Natural killer cell (primary cell): ENCODE data around the gene POLR2F. TPM values are rescaled to one million over a fixed set of nuclear protein-coding genes. Genes with fewer than 3 reads are reported as not detected.
A peak's percentile ranks its signal among the peaks of the same experiment; 100 is the strongest.
"Not testable (repeated sequence)": the region's sequence is repeated elsewhere in the genome, so short reads cannot be mapped to it uniquely, and the experiment has no call there.

Experiments
- ATAC-seq, 3 donors: fragments of 150-1000 bp in 2 of 3; fragments of 200-7000 bp in 1 of 3; cut with Tn5 transposase; 1 replicate in 1 of 3; 2 replicates in 2 of 3; pipeline ENCODE4 v1.10.0; 2021; ENCODE audit warnings: mild to moderate bottlenecking in 2 of 3, moderate library complexity in 2 of 3
- DNase-seq, 2 donors: peaks; one replicate each; pipeline versions ENCODE4 v3.0.0 to v3.0.0-alpha.2; 2013 to 2021; ENCODE audit warnings: mixed read lengths in 1 of 2
- H3K27ac ChIP-seq: one replicate; pipeline ENCODE4 v1.5.1; 2013; ENCODE audit warnings: mild to moderate bottlenecking, low read length
- H3K27me3 ChIP-seq: one replicate; pipeline ENCODE4 v1.6.1; 2013; ENCODE audit warnings: low read length; ENCODE audit not compliant: control insufficient read depth, insufficient read depth
- H3K36me3 ChIP-seq: one replicate; pipeline ENCODE4 v1.6.1; 2013; ENCODE audit warnings: low read length; ENCODE audit not compliant: control insufficient read depth, insufficient read depth
- H3K4me1 ChIP-seq: one replicate; pipeline ENCODE4 v1.6.1; 2013; ENCODE audit warnings: low read length; ENCODE audit not compliant: control insufficient read depth, insufficient read depth
- H3K4me3 ChIP-seq: one replicate; pipeline ENCODE4 v1.5.1; 2013; ENCODE audit warnings: low read length
- H3K9me3 ChIP-seq: one replicate; pipeline ENCODE4 v1.6.1; 2013; ENCODE audit warnings: low read length; ENCODE audit not compliant: control insufficient read depth, insufficient read depth
- H3K27ac Mint-ChIP-seq, 2 donors: one replicate each; pipeline ENCODE4 v1.8.0; 2022; ENCODE audit warnings: mild to moderate bottlenecking in 2 of 2, mixed read lengths in 2 of 2, moderate library complexity in 1 of 2
- H3K27me3 Mint-ChIP-seq, 2 donors: one replicate each; pipeline ENCODE4 v1.8.0; 2022; ENCODE audit warnings: low read depth in 2 of 2, mixed read lengths in 2 of 2
- H3K36me3 Mint-ChIP-seq: one replicate; pipeline ENCODE4 v1.8.0; 2022; ENCODE audit warnings: mixed read lengths
- H3K4me1 Mint-ChIP-seq, 2 donors: one replicate each; pipeline ENCODE4 v1.8.0; 2022; ENCODE audit warnings: mixed read lengths in 2 of 2
- H3K4me3 Mint-ChIP-seq: one replicate; pipeline ENCODE4 v1.8.0; 2022; ENCODE audit warnings: mild to moderate bottlenecking, moderate library complexity, mixed read lengths
- H3K9me3 Mint-ChIP-seq, 2 donors: one replicate each; pipeline ENCODE4 v1.8.0; 2022; ENCODE audit warnings: mixed read lengths in 2 of 2
- WGBS: methylation state at CpG from one replicate; pipeline ENCODE4 v1.1.7; 2013; ENCODE audit warnings: missing lambda C conversion rate; ENCODE audit not compliant: insufficient coverage; 5-methylcytosine and 5-hydroxymethylcytosine counted together
- intact Hi-C: fragments of 100-400 bp; cut with micrococcal nuclease; formaldehyde crosslinking; loops from one replicate; pipeline ENCODE4 v1.14.2; 2022
- total RNA-seq, 4 donors: library from RNA; stranded (reverse); fragments of 120-200 nt in 1 of 4; gene quantifications; one replicate each; pipeline versions ENCODE4 v1.2.3 to v1.2.4, GENCODE V29; 2013 to 2022
- TF ChIP-seq, protein P1 (sequence below): fragments of 200-600 bp; IDR thresholded peaks from one replicate; pipeline ENCODE4 v1.8.0; 2022; ENCODE audit warnings: antibody characterized with exemption

The POLR2F gene
- total RNA-seq, 3 donors from 2014 or later (not counting 1 experiment from before 2014, with no cell fraction given) = 38.7 to 40.6 (median 38.8) TPM

DNA sequence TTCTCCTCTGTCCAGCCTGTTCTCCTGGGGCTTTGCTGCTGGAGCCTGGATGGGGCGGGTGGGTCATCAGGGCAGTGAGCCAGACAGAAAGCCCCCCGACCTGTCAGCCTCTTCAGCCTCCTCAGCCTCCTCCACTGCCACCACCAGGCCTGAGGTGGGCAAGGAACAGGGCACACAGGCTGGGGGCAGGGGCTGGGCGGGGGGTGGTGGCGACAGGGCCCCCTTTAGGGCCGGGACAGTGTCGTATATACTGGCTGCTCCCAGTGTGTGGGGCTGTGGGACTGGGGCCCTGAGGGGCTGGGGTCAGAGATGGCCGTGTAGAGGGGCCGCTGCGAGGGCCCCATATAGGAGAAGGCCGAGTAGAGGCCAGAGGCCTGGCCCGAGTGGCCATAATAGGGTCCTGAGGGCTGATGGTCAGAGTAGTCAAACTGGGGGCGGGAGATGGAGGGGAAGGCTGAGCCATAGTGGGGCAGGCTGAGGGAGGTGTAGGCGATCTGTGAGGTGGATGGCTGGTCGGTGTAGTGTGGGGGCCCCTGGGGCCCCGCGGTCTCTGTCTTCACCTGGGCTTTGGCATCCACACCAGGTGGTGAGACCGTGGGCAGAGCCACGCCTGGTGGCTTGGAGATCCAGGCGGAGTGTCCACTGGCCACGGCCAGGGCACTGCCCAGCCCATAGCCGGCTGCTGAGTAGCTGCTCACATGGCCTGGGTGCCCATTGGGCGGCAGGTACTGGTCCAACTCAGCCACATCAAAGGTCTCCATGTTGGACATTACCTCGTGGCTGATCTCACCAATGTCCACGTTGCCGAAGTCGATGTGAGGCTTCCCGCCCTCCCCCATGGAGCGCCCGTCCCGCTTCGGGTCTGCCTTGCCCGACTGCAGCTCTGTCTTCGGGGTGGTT is 20.0 kb downstream of the POLR2F start:
- no peaks in the 10 kb centered on the region for H3K9me3 Mint-ChIP-seq
- H3K4me3 Mint-ChIP-seq = no peak overlapping the region
- ATAC-seq (no peak), DNase-seq (no peak)
- H3K27me3 Mint-ChIP-seq = no peaks in the 10 kb centered on the region
- no peaks in the 10 kb centered on the region for H3K36me3 Mint-ChIP-seq
- Histone ChIP-seq H3K27ac (no peak overlapping the region), H3K4me1 (no peaks in the 10 kb centered on the region), H3K36me3 (peaks cover 8% of the 10 kb centered on the region), H3K9me3 (no peaks in the 10 kb centered on the region), H3K4me3 (no peak overlapping the region), H3K27me3 (no peaks in the 10 kb centered on the region)
- TF ChIP-seq, protein P1, sequence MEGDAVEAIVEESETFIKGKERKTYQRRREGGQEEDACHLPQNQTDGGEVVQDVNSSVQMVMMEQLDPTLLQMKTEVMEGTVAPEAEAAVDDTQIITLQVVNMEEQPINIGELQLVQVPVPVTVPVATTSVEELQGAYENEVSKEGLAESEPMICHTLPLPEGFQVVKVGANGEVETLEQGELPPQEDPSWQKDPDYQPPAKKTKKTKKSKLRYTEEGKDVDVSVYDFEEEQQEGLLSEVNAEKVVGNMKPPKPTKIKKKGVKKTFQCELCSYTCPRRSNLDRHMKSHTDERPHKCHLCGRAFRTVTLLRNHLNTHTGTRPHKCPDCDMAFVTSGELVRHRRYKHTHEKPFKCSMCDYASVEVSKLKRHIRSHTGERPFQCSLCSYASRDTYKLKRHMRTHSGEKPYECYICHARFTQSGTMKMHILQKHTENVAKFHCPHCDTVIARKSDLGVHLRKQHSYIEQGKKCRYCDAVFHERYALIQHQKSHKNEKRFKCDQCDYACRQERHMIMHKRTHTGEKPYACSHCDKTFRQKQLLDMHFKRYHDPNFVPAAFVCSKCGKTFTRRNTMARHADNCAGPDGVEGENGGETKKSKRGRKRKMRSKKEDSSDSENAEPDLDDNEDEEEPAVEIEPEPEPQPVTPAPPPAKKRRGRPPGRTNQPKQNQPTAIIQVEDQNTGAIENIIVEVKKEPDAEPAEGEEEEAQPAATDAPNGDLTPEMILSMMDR = no peak
- H3K27ac Mint-ChIP-seq = no peak overlapping the region
- WGBS = 97% methylated on average over 33 of the region's 33 CpGs
- peaks cover 9 to 25% of the 10 kb centered on the region in 2 donors for H3K4me1 Mint-ChIP-seq
- intact Hi-C loops = no loop called here

DNA sequence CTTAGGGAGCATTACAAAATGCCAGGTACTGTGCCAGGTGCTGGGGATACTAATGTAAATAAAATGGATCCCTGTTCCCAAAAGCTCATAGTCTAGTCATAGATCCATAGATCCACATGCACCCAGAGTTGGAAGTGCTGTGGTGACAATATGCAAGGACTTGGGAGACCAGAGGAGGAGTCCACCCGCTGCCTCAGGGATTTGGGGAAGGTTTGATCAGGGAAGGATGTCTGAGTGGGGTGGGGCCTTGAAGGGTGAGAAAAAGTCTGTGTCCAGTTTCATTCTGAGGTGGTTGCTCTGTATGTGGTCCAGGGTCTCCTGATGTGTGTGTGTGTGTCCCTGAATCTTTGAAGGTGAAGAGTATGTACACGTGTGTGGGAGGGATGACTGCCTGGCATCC is 21.7 kb downstream of the POLR2F start:
- Mint-ChIP-seq H3K27ac (peak overlapping the region in 1 of 2 donors; percentile 7), H3K27me3 (no peaks in the 10 kb centered on the region), H3K4me3 (no peak overlapping the region), H3K4me1 (peaks cover 9 to 20% of the 10 kb centered on the region in 2 donors), H3K9me3 (no peaks in the 10 kb centered on the region), H3K36me3 (no peaks in the 10 kb centered on the region)
- no peaks in the 10 kb centered on the region for H3K4me1 ChIP-seq
- intact Hi-C loops = no loop called here
- no peak for ATAC-seq
- TF ChIP-seq, protein P1 = no peak
- H3K4me3 ChIP-seq = no peak overlapping the region
- DNase-seq = no peak
- no peaks in the 10 kb centered on the region for H3K36me3 ChIP-seq
- WGBS = 93% methylated on average over 2 of the region's 2 CpGs
- no peak overlapping the region for H3K27ac ChIP-seq
- H3K27me3 ChIP-seq = no peaks in the 10 kb centered on the region
- no peaks in the 10 kb centered on the region for H3K9me3 ChIP-seq

DNA sequence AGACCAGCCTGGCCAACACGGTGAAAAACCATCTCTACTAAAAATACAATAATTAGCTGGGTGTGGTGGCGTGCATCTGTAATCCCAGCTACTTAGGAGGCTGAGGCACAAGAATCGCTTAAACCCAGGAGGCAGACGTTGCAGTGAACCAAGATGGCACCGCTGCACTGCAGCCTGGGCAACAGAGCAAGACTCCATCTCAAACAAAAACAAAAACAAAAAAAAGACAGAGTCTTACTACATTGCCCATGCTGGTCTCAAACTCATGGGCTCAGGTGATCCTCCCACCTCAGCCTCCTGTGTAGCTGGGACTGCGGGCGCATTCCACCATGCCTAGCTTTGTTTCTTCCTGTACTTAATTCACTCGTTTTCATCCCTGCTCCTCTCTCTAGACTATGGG is 22.5 kb downstream of the POLR2F start:
- H3K4me3 ChIP-seq, H3K4me3 Mint-ChIP-seq, H3K9me3 ChIP-seq, H3K36me3 Mint-ChIP-seq, intact Hi-C loops, H3K36me3 ChIP-seq, H3K27me3 Mint-ChIP-seq, ATAC-seq, H3K27ac ChIP-seq, H3K4me1 ChIP-seq, H3K9me3 Mint-ChIP-seq, DNase-seq, H3K27me3 ChIP-seq, H3K27ac Mint-ChIP-seq: not testable (repeated sequence)
- whole genome bisulfite sequencing = 96% methylated on average over 8 of the region's 8 CpGs
- peaks cover 9 to 21% of the 10 kb centered on the region in 2 donors for H3K4me1 Mint-ChIP-seq

DNA sequence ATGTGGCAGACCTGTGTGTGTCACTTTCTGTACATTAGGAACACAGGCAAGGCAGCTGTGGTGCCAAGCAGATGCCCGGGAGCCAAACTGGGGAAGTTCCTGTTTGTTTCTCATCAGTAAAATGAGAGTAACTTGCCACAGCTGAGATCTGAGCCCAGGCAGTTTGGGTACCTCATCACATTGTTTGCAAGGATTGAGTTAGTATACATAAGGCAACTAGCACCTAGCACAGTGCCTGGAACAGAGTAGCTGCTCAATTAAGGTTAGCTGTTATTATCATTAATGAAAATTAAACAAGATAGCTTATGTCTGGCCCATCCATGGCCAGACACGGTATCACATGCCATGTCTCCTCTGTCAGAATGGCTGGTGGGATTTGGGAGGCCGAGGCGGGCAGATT is 23.0 kb downstream of the POLR2F start:
- DNase-seq = no peak
- TF ChIP-seq, protein P1 = no peak
- Histone ChIP-seq H3K36me3 (no peaks in the 10 kb centered on the region), H3K27ac (no peak overlapping the region), H3K27me3 (no peaks in the 10 kb centered on the region), H3K4me1 (no peaks in the 10 kb centered on the region), H3K4me3 (no peak overlapping the region), H3K9me3 (no peaks in the 10 kb centered on the region)
- intact Hi-C loops = no loop called here
- Mint-ChIP-seq H3K27me3 (no peaks in the 10 kb centered on the region), H3K36me3 (no peaks in the 10 kb centered on the region), H3K4me3 (no peak overlapping the region), H3K4me1 (peaks cover 9 to 16% of the 10 kb centered on the region in 2 donors), H3K9me3 (no peaks in the 10 kb centered on the region), H3K27ac (no peak overlapping the region)
- no peak for ATAC-seq
- WGBS = 89% methylated on average over 4 of the region's 4 CpGs
